ENCODE measurements around the gene ANKRD44.

DNA sequence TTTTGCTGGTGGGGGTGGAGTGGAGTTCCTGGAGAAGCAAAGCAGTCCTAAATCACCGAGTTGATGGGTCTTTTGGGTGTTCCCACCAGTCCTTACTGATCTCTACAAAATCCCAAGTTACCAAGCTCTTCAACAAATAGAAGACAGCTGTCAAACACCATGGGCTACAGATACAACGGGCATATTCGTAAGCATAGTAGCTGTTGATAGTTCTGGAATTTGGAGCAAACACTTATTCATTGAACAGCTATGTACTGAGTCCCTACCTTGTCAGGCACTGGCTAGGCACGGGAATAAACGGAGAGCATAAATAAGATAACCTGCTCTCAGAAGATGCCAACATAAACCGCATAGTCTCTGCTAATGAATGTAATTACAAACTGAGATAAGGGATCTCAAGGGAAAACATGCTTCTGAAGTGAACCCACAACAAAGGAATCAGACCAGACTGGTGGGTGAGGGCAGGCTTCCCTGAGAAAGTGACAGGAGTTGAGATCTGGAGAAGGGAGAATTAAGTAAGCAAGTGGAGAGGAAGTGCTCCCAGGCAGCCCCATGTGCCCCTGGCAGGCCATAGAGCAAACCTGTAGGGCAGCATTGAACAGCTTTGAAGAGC is 947 bp upstream of the ANKRD44 start:
- TF ChIP-seq, protein P1, sequence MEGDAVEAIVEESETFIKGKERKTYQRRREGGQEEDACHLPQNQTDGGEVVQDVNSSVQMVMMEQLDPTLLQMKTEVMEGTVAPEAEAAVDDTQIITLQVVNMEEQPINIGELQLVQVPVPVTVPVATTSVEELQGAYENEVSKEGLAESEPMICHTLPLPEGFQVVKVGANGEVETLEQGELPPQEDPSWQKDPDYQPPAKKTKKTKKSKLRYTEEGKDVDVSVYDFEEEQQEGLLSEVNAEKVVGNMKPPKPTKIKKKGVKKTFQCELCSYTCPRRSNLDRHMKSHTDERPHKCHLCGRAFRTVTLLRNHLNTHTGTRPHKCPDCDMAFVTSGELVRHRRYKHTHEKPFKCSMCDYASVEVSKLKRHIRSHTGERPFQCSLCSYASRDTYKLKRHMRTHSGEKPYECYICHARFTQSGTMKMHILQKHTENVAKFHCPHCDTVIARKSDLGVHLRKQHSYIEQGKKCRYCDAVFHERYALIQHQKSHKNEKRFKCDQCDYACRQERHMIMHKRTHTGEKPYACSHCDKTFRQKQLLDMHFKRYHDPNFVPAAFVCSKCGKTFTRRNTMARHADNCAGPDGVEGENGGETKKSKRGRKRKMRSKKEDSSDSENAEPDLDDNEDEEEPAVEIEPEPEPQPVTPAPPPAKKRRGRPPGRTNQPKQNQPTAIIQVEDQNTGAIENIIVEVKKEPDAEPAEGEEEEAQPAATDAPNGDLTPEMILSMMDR (IDR thresholded peaks at IDR 0.05; ENCODE audit: low read depth, low read length): no peak
- TF ChIP-seq, protein P2, sequence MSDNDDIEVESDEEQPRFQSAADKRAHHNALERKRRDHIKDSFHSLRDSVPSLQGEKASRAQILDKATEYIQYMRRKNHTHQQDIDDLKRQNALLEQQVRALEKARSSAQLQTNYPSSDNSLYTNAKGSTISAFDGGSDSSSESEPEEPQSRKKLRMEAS (IDR thresholded peaks at IDR 0.05; ENCODE audit: low read depth, low read length): no peak
- TF ChIP-seq POLR2A (IDR thresholded peaks at IDR 0.05; ENCODE audit: extremely low read depth, insufficient read length): no peak

Measured in NB4 (cell line).